CD4-positive, alpha-beta T cell treated with Interleukin-17A for 4 hours (primary cell): ENCODE measurements around the gene SMURF2.
"Not testable (repeated sequence)": the region's sequence is repeated elsewhere in the genome, so short reads cannot be mapped to it uniquely, and the experiment has no call there.

Source experiments
- DNase-seq: peaks from one replicate; pipeline ENCODE4 v3.0.0-alpha.2; 2020; ENCODE audit warnings: mixed read lengths

SMURF2 gene

DNA sequence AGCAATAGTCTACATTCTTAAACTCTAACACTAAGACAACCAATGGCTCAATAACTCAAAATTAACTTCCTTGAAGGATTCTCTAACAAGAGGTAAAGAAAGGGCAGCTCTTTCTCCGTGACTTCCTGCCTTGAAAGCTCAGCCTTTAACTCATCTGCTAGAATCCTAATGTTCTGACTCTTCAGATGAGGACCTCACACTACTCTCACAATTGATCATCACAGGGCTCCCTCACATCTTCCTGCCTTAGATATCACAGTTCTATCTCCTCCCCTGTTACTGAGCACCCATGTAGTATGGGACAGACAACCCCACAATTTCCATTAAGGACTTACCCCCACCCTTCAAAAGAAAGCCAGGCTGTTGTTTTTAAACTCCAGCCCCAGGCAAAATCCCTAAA is 33.5 kb downstream of the SMURF2 start:
- DNase-seq = no peak

DNA sequence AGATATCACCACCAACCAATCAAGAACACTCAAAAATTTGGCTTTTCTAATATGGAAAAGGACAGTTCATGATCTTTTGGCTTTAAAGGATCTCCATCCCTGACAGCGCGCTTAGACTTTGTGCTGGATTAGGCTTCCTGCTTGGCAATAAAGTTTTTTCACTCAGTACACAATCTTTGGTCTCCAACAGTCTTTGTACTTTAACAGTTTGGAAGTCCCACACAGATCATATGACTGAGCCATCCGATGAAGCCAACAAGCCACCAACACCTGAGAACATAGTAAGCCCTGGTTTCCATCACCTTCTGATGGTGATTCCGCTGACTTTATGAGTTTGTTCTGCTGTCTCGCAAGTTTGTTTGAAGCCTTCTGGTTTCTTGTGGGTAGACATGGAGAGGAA is 34.3 kb downstream of the SMURF2 start:
- no peak for DNase-seq

DNA sequence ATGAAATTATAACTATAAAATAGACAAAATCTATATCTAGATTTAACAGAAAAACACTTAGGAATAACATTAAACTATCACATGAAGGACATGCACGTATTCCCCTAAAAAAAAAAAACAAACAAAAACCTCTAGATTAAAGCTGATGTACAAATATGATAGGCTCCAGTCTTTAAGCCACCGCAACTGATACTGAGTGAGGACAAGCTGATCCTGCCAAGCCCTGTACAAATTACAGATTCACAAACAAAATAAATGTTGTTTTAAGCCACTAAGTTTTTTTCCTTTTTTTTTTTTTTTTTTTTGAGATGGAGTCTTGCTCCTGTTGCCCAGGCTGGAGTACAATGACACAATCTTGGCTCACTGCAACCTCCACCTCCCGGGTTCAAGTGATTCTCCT is 35.3 kb downstream of the SMURF2 start:
- DNase-seq = no peak

DNA sequence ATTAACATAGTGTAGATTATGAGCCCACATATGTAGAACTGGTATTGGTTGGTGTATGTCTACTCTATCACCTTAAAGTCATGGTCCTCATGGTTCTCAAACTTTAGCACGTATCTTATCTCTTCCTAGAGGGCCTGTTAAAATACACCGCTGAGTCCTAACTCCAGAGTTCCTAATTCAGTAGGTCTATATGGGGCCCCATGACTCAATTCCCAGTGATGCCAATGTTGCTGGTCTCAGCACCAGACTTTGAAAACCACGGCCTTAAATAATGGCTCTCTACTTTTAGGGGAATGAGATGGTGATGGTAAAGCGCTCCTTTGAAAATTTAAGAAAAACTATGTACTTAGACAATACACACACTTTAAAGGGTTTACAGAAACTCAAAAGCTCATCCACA is 36.6 kb downstream of the SMURF2 start:
- DNase-seq = no peak

DNA sequence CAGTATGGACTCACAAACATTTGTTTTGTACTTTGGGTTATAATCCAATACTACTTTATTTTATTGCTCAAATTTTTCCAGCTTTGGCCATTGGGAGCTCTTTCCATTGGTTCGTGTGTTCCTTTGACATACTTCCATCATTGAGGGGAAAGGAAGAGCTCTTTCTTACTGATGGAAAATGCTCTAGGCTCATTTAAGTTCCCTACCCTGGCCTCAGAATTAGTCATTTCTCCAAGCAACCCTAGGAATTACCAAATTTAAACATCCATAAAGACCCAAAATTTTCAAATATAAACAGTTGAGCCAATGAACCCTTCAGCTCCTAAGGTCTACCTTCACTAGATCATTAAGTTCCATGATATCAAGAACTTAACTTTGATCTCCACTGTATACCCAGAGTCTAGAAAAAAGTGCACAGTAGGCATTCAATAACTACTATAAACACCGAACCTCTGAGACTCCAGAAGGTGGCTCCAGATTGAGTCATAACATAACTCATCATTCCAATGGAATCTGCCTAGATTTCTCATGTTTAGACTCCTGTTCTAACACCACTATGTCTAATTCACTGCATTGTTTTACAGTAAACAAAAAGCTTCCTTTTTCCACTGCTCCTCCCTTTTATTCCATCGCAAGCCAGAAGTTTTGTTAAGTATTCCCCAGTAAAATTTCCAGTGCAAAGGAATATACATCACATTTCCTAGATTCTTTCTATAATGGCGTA is 39.0 kb downstream of the SMURF2 start:
- no peak for DNase-seq

DNA sequence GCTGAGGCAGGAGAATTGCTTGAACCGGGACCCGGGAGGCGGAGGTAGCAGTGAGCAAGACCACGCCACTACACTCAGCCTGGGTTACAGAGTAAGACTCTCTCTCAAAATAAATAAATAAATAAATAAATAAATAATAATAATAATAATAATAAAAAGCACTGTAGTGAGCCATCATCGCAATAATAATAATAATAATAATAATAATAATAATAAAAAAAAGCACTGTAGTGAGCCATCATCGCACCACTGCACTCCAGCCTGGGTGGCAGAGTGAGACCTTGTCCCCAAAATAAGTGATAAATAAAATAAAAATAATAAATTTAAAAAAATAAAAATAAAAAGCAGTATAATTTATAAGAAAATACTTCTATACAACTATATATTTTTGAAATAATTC is 40.3 kb downstream of the SMURF2 start:
- DNase-seq = no peak

DNA sequence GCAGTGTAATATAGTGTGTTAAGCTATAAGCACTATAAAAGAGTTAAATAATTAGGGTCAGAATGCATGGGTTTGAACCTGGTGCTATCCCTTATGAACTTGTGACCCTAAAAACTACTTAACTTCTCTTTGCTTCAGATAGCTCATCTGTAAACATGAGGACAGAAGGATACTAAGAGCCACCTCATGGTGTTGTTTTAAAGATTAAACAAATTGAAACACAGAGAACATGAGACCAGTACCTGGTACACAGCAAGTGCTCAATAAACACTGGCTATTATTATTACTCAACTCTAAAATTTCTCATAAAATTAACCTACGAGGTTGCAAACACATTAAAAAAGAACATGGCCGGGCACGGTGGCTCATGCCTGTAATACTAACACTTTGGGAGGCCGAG is 43.3 kb downstream of the SMURF2 start:
- no peak for DNase-seq

DNA sequence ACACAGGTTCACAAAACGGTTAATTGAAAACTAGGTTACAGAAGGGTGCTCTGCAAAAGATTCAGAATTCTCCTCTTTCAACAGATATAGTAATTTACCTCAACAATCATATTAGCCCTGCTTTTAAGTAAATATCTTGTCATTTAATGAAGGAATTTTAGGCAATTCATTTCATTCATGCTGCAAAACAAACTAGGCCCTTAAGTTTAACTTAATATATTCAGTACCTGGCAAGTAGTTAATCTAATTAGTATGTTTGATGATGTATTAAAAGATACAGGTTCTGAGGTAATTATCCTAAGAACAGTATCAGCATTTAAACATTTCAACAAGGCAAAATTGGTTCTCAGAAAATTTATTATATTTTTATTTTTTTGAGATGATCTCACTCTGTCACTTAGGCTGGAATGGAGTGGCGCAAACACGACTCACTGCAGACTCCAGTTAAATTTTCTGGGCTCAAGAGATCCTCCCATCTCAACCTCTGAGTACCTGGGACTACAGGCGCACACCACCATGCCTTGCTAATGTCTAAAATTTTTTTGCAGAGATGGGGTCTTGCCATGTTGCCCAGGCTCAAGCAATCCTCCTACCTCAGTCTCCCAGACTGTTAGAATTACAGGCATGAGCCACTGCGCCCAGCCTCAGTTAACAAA is 44.9 kb downstream of the SMURF2 start:
- DNase-seq = no peak

DNA sequence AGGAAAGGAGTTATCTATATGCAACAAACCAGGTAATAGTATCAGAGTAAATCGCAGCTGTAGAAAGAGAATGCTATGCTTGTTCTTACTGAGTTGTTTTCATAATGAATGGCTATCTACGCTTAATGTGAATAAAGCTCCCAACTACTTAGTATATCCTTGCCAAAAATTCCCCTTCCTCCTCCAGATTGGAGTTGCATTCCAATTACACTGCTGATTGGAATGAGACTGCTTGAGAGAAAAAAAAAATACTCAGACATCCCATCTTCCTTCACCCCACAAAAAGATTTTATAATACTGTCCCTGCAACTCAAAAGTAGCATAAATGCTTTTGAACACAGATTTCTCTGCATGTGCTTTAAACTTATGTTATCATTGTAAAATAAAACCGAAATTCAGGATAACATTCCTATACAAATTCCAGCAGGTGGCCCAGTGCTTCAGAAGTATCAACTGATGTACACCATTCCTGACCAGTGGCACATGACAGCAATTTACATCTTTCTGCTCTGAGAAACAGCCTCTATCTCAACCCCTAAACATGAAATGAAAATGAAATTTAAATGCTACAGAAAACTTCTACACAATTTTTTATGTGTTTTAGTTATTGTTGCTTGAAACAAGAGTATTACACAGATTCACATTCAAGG is 47.0 kb downstream of the SMURF2 start:
- no peak for DNase-seq

DNA sequence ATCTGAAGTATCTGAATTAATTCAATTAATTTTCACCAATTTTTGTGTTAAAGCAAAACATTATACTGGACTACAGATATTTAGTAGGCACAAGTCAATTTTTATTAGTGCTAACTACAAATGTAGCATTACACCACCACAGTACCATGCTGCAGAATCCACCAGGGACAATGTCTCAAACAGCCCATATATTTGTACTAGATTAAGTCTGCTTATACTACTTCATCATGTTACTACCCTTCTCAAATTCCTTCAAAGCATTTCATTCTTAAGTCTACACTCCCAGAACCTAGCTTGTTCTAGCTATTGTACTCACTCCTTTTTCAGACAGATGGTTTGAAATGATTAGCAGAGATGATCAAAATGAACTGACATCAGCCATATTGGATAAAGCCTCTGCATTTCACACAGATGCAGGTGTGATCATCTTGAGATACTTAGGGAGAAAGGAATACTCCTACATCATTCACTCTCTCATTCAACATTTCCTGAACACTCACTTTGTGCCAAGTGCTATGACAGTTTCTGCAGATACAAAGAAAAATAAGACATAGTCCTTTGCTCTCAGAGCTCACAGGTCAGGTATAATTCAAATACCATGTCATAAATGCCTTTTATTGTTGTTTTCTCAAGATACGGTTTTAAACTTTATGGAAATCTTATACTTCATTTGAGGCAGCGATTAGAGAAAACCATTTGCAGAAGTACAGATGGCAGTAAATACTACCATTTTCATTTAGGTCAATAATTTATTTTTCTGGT is 47.7 kb downstream of the SMURF2 start:
- DNase-seq = no peak

DNA sequence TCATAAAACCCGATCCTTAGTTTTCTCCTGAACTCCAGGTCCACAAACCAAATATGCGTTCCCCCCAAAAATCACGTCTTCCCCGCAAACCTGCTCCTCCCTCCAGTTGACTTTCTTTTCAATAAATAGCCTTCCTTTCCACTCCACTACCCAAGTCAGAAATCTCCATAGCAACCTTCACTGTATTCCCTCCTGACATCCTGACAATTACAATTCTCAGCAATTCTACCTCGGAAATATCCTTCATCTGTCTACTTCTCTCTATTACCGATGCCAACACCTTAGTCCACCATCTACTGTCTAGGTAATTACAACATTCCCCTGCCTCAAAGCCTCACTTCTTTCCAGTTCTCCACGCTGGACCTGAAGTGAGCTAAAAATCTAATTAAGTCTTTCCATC is 50.7 kb downstream of the SMURF2 start:
- DNase-seq = no peak

DNA sequence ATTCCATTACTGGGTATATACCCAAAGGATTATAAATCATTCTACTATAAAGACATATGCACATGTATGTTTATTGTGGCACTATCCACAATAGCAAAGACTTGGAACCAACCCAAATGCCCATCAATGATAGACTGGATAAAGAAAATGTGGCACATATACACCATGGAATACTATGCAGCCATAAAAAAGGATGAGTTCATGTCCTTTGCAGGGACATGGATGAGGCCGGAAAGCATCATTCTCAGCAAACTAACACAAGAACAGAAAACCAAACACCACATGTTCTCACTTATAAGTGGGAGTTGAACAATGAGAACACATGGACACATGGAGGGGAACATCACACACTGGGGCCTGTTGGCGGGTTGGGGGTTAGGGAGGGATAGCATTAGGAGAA is 51.9 kb downstream of the SMURF2 start:
- DNase-seq = not testable (repeated sequence)

DNA sequence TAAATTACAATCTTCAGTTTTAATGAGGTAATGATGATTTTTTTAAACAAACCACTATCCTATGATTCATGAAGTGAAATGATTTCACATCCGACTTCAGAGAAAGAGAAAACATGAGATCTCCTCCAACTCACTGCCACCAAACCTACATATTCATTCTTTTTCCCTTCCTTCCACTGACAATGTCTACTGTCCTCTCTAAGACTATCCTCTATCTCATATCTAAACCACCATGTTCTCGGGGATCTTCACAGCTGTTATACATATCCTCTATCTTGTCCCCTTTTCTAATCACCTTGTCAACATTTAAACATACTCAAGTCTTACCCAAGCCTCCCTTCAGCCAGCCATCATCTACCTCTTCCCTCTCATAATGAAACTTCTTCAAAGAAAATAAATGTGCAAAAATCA is 53.5 kb downstream of the SMURF2 start:
- DNase-seq = no peak

DNA sequence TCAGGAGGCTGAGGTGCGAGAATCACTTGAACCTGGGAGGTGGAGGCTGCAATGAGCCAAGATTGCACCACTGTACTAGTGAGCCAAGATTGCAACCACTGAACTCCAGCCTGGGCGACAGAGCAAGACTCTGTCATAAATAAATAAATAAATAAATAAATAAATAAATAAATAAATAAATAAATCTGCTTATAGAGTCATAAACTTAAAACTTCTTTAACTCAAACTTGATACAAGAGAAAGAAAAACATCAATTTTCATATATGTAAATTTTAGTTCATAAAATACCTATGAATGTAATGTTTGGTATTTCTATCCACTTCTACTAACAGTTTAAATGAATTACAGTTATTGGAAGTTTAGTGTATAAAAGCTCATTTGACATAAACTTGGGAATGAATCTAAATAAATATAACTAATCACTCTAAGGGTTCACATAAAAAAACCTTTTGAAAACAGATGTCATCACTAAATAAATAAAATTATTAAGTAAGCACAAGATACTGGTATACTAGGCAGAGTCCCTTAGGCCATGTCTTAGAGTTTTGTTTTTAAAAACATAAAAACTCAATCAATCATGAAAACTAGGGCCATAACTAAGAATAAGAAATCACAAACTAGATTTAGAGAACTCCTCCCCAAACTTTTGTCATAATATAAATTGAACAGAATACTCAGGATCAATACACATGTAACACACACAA is 54.1 kb downstream of the SMURF2 start:
- DNase-seq = no peak

DNA sequence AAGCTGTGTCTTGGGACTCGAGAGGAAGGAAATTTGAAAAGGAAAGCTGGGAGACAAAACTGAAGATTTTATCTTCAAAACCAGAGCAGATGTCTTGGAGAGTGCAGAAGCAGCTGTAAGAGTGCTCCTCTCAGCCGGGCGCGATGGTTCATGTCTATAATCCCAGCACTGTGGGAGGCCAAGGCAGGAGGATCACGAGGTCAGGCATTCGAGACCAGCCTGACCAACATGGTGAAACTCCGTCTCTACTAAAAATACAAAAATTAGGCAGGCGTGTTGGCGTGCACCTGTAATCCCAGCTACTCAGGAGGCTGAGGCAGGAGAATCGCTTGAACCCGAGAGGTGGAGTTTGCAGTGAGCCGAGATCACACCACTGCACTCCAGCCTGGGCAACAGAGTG is 57.6 kb downstream of the SMURF2 start:
- DNase-seq = not testable (repeated sequence)

DNA sequence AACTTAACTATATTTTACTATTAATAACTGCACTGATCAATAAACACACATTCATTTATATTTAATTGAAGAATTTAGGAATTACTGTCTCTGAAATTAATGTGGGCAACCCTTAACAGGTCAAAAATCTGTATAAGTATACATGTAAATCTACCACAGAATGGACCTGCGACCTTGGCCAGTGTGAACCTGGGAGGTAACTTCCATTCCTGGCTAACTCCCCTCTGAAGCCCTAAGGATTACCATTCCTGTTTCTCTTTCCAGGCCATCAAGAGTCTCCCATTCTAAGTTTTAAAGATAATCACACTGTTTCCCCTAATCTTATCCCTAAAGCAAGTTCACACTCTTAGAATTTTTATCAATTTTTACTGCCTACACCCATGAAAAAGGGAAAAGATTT is 58.1 kb downstream of the SMURF2 start:
- DNase-seq = no peak

DNA sequence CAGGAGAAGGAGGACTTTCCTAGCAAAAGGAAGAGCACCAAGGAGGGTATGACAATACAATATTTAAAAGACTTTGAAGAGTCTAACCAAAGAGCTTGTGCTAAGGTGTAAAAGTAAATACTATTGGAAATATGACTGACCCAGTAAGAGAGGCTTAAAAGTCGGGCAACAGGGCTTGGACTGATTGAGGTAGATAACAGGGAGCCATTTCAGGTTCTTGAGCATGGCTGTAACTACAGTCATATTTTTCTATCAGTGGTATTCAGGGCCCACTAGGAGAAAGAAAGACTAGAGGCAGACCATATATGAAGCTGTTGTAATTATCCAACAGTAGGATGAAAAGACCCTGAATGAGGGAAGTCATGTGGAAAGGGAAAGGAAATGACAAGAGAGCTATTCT is 62.3 kb downstream of the SMURF2 start:
- DNase-seq = no peak

DNA sequence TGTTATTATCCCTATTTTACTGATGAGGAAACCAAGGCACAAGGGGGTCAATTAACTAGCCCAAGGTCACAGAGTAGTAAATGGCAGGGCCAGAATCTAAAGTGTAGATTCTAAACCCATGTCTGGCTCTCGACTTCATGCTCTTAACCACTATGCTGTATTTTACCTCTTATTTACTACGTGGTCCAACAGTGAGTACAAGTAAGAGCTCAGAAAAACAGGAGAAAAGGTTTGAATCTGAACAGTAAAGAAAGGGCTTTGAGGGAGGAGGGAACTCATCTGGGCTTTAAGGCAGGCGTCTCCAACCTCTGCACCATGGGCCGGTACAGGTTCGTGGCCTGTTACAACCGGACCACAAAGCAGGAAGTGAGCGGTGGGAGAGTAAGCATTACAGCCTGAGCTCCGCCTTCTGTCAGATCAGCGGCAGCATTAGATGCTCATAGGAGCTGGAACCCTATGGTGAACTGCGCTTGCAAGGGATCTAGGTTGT is 62.9 kb downstream of the SMURF2 start:
- peak; percentile 64 for DNase-seq

DNA sequence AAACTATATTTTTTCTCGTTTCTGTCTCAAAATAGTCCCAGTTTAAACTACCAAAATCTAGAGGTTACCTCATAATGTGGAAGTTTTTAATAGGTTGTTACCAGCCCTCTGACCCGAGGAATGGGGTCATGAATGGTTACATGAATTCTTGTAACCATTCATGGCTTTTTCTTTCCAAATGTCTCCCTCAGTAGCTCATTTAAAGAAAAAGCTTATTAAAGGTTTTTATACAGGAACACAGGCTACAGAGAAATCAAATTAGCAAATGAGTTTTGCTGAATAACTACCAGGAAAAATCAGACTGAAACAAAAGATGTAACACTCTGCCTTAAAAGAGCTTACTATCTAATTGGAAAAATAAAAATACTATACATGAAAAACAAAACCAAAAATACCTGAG is 63.4 kb downstream of the SMURF2 start:
- DNase-seq = no peak

DNA sequence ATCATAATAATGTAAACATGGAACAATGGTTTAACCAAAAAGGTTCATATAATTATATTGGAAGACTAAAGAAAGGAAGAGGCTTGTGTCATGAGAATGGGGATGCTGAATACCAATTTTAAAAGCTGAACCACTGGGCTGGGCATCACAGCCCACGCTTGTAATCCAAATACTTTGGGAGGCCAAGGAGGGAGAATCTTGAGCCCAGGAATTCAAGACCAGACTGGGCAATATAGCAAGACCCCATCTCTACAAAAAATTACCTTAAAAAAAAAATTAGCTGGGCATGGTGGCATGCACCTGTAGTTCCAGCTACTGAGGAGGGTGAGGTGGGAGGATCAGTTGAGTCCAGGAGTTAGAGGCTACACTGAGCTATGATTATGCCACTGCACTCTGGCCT is 65.1 kb downstream of the SMURF2 start:
- DNase-seq = no peak

DNA sequence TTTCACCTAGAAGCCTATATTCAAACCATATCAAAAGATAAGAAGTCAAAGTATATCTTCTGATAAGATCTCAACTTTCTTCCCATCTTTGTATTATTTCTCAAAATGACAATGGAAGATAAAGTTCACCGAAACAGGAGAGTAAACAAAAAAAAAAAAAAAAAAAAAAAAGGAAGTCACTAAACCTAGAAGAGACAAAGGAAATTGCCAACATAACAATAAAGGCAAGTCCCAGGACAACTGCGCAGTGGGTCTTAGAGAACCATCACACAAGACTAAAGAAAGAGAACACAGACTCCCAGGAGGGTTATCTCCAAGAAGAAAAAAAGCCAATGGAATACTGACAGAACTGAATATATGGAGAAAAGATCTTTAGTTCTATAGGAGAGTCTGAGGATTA is 65.7 kb downstream of the SMURF2 start:
- DNase-seq = no peak

DNA sequence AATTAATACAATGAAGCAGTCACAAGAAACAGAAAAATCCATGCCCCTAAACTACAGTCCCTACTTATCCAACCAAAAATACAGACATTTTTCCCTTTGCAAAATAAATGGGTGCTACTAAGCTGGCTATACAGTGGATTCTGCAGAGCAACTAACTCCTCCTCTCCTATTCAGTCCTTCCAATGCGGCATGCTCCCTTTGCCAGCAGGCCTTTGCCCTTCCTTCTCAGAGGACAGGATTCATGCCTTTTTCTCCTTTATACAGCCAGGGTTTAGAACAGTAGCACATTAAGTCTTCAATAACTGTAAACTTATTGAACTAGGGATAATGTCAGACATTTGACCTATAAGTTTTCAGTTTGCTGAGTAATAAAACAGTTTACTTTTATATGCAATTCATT is 70.2 kb downstream of the SMURF2 start:
- no peak for DNase-seq

DNA sequence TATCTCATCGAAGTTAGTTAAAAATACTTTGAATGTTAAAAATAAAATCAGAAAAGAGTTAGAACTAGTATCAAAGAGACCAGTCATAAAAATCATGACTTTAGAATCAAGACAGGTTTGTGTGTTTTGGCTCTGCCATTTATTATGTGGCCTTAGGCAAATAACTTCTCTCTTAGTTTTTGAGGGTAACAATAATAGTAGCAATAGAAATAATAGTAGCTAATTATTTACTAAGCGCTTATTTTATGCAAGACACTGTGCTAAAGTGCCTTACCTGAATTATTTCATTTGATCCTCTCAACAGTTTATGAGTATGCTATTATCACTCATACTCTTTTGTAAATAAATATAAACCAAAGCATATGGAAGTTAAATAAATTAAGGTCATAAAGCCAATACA is 77.0 kb downstream of the SMURF2 start:
- no peak for DNase-seq
